Measurements from ENCODE around the gene GUSB. TPM values are rescaled to one million over a fixed set of nuclear protein-coding genes. Genes with fewer than 3 reads are reported as not detected.
A peak's percentile ranks its signal among the peaks of the same experiment; 100 is the strongest.

GUSB gene
- total and polyA plus RNA-seq, 12 donors: 19.2 to 65.4 (median 46.4) TPM

DNA sequence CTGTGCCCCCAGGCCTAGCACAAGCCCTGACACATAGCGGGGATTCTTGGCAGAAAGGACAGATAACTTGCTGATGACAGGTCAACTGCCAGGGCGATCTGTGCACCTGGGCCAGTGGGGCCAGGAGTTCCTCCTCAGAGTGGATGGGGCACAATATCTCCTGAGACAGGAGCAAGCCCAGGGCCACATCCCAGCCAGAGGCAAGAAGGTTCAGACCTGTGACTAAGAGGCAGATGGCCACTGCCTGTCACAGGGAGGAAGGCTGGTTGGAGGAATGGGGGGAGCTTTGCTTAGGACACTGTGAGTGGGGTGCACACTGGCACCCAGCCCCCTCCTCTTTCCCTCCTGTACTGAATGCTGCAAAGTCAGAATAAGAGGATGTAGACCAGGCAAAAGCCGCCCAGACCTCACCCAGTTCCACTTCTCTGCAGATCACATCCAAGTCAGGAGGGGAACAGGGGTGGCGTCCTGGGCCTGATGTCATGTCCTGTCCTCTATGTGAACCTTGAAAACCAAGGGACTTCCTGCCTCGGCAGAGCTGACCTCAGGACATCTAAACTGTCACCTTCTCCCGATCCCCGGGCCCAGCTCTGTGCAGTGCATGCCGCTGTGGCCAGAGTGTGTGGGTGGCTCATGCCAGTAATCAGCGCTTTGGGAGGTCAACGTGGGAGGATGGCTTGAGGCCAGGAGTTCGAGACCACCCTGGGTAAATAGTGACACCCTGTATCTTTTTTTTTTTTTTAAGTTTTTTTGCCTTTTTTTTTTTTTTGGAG, 1.3 kb downstream of the GUSB start:
- peaks cover 0 to 10% of the 10 kb centered on the region in 2 donors for H3K36me3 ChIP-seq (replicated peaks in 1 of 2)
- intact Hi-C loops (cut with DNase I): no loop called here
- no peaks in the 10 kb centered on the region for H3K27me3 ChIP-seq
- 19 to 36% (median 26%) methylated on average over 10 to 11 of the region's 11 CpGs for WGBS, 4 donors
- H3K4me3 ChIP-seq: peak overlapping the region in 2 of 4 donors; percentile 74 to 82
- H3K9me3 ChIP-seq (replicated peaks in 1 of 3): no peaks in the 10 kb centered on the region
- TF ChIP-seq, protein P1, sequence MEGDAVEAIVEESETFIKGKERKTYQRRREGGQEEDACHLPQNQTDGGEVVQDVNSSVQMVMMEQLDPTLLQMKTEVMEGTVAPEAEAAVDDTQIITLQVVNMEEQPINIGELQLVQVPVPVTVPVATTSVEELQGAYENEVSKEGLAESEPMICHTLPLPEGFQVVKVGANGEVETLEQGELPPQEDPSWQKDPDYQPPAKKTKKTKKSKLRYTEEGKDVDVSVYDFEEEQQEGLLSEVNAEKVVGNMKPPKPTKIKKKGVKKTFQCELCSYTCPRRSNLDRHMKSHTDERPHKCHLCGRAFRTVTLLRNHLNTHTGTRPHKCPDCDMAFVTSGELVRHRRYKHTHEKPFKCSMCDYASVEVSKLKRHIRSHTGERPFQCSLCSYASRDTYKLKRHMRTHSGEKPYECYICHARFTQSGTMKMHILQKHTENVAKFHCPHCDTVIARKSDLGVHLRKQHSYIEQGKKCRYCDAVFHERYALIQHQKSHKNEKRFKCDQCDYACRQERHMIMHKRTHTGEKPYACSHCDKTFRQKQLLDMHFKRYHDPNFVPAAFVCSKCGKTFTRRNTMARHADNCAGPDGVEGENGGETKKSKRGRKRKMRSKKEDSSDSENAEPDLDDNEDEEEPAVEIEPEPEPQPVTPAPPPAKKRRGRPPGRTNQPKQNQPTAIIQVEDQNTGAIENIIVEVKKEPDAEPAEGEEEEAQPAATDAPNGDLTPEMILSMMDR (IDR thresholded peaks at IDR 0.05): no peak
- peak in 1 of 2 donors; percentile 28 for TF ChIP-seq POLR2A (IDR thresholded peaks at IDR 0.05)
- peaks cover 12 to 19% of the 10 kb centered on the region in 2 donors for H3K4me1 ChIP-seq (replicated peaks in 1 of 2)
- peak; percentile 48 to 90 (median 81) for DNase-seq
- H3K27ac ChIP-seq: peak overlapping the region; percentile 21 to 85 (median 79)

- Histone ChIP-seq H3K4me3 (no peak overlapping the region), H3K27me3 (no peaks in the 10 kb centered on the region), H3K27ac (peak overlapping the region in 4 of 5 donors; percentile 21 to 85 (median 82)), H3K9me3 (replicated peaks in 1 of 3) (no peaks in the 10 kb centered on the region), H3K36me3 (replicated peaks in 1 of 2) (peaks cover 0 to 14% of the 10 kb centered on the region in 2 donors), H3K4me1 (replicated peaks in 1 of 2) (peaks cover 12 to 19% of the 10 kb centered on the region in 2 donors)
- intact Hi-C loops (cut with DNase I): no loop called here
- 89 to 94% (median 92%) methylated on average over 12 to 29 of the region's 29 CpGs for WGBS, 4 donors
- no peak for TF ChIP-seq POLR2A (IDR thresholded peaks at IDR 0.05)
- TF ChIP-seq, protein P1 (IDR thresholded peaks at IDR 0.05): no peak
- DNase-seq: peak in 1 of 7 donors; percentile 50
These were observed 2.2 kb downstream of the GUSB start for GRCh38 chr7:65979583-65980477.

- Histone ChIP-seq H3K27ac (no peak overlapping the region), H3K36me3 (replicated peaks in 1 of 2) (peaks cover 0 to 20% of the 10 kb centered on the region in 2 donors), H3K9me3 (replicated peaks in 1 of 3) (no peaks in the 10 kb centered on the region), H3K27me3 (no peaks in the 10 kb centered on the region), H3K4me3 (no peak overlapping the region), H3K4me1 (replicated peaks in 1 of 2) (peaks cover 12 to 19% of the 10 kb centered on the region in 2 donors)
- no peak for TF ChIP-seq POLR2A (IDR thresholded peaks at IDR 0.05)
- TF ChIP-seq, protein P1 (IDR thresholded peaks at IDR 0.05): no peak
- intact Hi-C loops (cut with DNase I): no loop called here
- peak in 1 of 7 donors; percentile 46 for DNase-seq
- WGBS, 4 donors: 93 to 97% (median 94%) methylated on average over 15 to 18 of the region's 18 CpGs
These were observed 3.0 kb downstream of the GUSB start for GRCh38 chr7:65978891-65979582.
